GM18867 (cell line): ENCODE measurements around the gene TSC22D4.

Source experiments
- ATAC-seq: cut with Tn5 transposase; IDR thresholded peaks from one replicate; pipeline ENCODE4 v1.9.1; 2021; ENCODE audit warnings: mild to moderate bottlenecking, moderate library complexity; ENCODE audit not compliant: unreplicated experiment

TSC22D4 gene

GRCh38 chr7:100493476-100494264, 14.7 kb upstream of the TSC22D4 start:
- ATAC-seq = no peak

GRCh38 chr7:100492738-100493475, 13.9 kb upstream of the TSC22D4 start:
- no peak for ATAC-seq

- ATAC-seq = no peak
These were observed 12.2 kb upstream of the TSC22D4 start for GRCh38 chr7:100491192-100491578.

GRCh38 chr7:100490483-100491191, 11.6 kb upstream of the TSC22D4 start:
- ATAC-seq = no peak

GRCh38 chr7:100489824-100490223, 10.8 kb upstream of the TSC22D4 start:
- ATAC-seq = no peak

- no peak for ATAC-seq
These were observed 10.1 kb upstream of the TSC22D4 start for GRCh38 chr7:100489121-100489520.

- ATAC-seq = no peak
These were observed 9.5 kb upstream of the TSC22D4 start for GRCh38 chr7:100488333-100489095.

GRCh38 chr7:100486753-100487446, 7.9 kb upstream of the TSC22D4 start:
- no peak for ATAC-seq

GRCh38 chr7:100486111-100486636, 7.2 kb upstream of the TSC22D4 start:
- no peak for ATAC-seq

- ATAC-seq = no peak
These were observed 6.5 kb upstream of the TSC22D4 start for GRCh38 chr7:100485471-100485876.

GRCh38 chr7:100484673-100485045, 5.6 kb upstream of the TSC22D4 start:
- no peak for ATAC-seq

- peak; percentile 16 for ATAC-seq
These were observed 5.0 kb upstream of the TSC22D4 start, which contains the start of gene NYAP1 for GRCh38 chr7:100483722-100484672. TSS of gene NYAP1 (plus strand) at chr7:100483927. CDS start at chr7:100485312, 1,385 bp downstream.

GRCh38 chr7:100483090-100483721, 4.2 kb upstream of the TSC22D4 start:
- peak; percentile 52 for ATAC-seq

- ATAC-seq = no peak
These were observed 3.7 kb upstream of the TSC22D4 start for GRCh38 chr7:100482728-100483089.

- no peak for ATAC-seq
These were observed 2.5 kb upstream of the TSC22D4 start for GRCh38 chr7:100481466-100481865.

- no peak for ATAC-seq
These were observed 1.1 kb downstream of the TSC22D4 start for GRCh38 chr7:100477871-100478267.

GRCh38 chr7:100476903-100477870, 1.8 kb downstream of the TSC22D4 start:
- no peak for ATAC-seq
